ENCODE measurements around the gene GRIN2A. TPM values are rescaled to one million over a fixed set of nuclear protein-coding genes. Genes with fewer than 3 reads are reported as not detected.

Gene GRIN2A
- total and polyA plus RNA-seq, 2 of the 13 experiments (the other 11 are each of a cell fraction or from before 2014, with no cell fraction given), result not detected

DNA sequence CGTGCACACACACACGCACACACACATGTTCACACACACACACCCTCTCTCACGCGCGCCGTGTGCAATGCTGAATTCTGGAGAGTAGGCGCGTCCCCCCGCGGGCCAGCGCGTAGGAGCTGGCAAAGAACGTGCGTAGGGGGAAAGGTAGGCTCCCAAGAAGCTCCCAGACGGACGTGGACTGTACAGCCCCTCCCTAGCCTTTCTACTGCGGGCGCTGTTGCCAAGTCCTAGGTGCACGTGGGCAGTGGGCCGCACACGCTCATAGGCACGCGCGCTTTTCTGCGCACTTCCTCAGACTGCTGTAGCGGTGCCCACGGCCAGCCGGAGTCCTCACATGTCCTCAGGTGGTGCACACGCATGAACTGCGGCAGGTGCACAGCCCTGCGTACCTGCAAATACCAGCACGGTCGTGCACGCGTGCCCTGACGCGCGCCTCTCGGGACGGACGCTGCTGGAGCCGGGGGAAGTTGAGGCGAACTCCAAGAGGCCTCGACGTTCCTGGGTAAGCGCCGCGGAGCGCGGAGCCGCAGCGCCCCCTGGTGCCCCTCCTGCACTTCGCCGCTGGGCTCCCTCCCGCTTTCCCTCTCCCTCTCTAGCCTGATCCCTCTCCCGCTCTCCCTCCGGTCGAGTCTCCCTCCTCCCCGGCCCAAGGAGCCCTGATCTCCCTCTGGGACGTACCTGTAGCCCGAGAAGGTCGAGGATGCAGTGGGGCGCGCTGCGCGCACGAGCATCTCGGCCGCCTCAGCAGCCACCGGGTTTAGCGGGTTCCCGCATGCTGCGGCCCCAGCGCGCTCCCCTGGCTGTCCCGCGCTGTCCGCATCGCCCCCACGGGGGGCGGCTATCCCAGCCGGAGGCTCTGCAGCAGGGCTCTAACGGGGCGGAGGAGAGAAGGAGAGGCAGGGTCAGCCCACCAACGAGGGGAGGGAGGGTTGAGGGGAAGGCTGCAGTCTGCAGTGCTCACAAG, 749 bp downstream of the GRIN2A start (continued):
- TF ChIP-seq, protein P1, sequence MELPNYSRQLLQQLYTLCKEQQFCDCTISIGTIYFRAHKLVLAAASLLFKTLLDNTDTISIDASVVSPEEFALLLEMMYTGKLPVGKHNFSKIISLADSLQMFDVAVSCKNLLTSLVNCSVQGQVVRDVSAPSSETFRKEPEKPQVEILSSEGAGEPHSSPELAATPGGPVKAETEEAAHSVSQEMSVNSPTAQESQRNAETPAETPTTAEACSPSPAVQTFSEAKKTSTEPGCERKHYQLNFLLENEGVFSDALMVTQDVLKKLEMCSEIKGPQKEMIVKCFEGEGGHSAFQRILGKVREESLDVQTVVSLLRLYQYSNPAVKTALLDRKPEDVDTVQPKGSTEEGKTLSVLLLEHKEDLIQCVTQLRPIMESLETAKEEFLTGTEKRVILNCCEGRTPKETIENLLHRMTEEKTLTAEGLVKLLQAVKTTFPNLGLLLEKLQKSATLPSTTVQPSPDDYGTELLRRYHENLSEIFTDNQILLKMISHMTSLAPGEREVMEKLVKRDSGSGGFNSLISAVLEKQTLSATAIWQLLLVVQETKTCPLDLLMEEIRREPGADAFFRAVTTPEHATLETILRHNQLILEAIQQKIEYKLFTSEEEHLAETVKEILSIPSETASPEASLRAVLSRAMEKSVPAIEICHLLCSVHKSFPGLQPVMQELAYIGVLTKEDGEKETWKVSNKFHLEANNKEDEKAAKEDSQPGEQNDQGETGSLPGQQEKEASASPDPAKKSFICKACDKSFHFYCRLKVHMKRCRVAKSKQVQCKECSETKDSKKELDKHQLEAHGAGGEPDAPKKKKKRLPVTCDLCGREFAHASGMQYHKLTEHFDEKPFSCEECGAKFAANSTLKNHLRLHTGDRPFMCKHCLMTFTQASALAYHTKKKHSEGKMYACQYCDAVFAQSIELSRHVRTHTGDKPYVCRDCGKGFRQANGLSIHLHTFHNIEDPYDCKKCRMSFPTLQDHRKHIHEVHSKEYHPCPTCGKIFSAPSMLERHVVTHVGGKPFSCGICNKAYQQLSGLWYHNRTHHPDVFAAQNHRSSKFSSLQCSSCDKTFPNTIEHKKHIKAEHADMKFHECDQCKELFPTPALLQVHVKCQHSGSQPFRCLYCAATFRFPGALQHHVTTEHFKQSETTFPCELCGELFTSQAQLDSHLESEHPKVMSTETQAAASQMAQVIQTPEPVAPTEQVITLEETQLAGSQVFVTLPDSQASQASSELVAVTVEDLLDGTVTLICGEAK (IDR thresholded peaks at IDR 0.05), result no peak
- TF ChIP-seq, protein P1 (CRISPR knock-in tag; IDR thresholded peaks at IDR 0.05), result 0 out of 2 replicates have a peak, but pooled peaks have one; percentile 40
- no peak for TF ChIP-seq KAT2B (IDR thresholded peaks at IDR 0.05; ENCODE audit: borderline replicate concordance, low read depth, low read length)
- TF ChIP-seq NONO (IDR thresholded peaks at IDR 0.05), result no peak
- peak; percentile 49 for TF ChIP-seq NONO (CRISPR knock-in tag; conservative IDR thresholded peaks at IDR 0.05)
- TF ChIP-seq KMT2B (CRISPR knock-in tag; IDR thresholded peaks at IDR 0.05), result 0 out of 2 replicates have a peak, but pooled peaks have one; percentile 33
- TF ChIP-seq ZUFSP (CRISPR knock-in tag; IDR thresholded peaks at IDR 0.05; ENCODE audit: borderline replicate concordance), result no peak
- TF ChIP-seq AHR (CRISPR knock-in tag; IDR thresholded peaks at IDR 0.05), result peak; percentile 28; the same call in 1 of the 2 replicates
- no peak for TF ChIP-seq MTF1 (CRISPR knock-in tag; IDR thresholded peaks at IDR 0.05)

All from HepG2 (cell line).